22Rv1 (cell line): ENCODE results near the gene P2RY11.

ENCODE experiments used
- ZFX ChIP-seq: fragments of 450-650 bp; IDR thresholded peaks from 2 replicates; pipeline ENCODE4 v1.6.1; 2017; ENCODE audit warnings: antibody characterized with exemption, borderline replicate concordance
- TF ChIP-seq, protein P1 (sequence below): fragments of 450-650 bp; IDR thresholded peaks from 2 replicates; pipeline ENCODE4 v1.5.1; 2017; ENCODE audit warnings: mild to moderate bottlenecking

DNA sequence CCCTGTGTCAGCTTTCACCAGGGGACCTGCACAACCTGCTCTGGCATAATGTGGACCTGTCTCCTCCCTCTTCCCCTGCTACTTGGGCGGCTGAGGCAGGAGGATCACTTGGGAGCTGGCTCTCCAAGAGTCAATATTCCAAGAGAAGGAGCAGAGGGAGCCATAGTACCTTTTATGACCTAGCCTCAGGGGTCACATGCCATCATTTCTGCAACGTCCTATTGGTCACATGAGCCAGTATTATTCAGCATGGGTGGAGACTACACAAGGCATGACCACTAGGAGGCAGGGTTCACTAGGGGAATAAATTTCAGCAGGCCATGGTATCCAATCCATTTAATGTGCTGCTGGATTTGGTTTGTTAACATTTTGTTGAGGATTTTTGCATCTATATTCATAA is 37.3 kb upstream of the P2RY11 start:
- TF ChIP-seq, protein P1, sequence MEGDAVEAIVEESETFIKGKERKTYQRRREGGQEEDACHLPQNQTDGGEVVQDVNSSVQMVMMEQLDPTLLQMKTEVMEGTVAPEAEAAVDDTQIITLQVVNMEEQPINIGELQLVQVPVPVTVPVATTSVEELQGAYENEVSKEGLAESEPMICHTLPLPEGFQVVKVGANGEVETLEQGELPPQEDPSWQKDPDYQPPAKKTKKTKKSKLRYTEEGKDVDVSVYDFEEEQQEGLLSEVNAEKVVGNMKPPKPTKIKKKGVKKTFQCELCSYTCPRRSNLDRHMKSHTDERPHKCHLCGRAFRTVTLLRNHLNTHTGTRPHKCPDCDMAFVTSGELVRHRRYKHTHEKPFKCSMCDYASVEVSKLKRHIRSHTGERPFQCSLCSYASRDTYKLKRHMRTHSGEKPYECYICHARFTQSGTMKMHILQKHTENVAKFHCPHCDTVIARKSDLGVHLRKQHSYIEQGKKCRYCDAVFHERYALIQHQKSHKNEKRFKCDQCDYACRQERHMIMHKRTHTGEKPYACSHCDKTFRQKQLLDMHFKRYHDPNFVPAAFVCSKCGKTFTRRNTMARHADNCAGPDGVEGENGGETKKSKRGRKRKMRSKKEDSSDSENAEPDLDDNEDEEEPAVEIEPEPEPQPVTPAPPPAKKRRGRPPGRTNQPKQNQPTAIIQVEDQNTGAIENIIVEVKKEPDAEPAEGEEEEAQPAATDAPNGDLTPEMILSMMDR: peak; percentile 39; the same call in 1 of the 2 replicates
- no peak for TF ChIP-seq ZFX
